ENCODE results near the gene LTBP1.

DNA sequence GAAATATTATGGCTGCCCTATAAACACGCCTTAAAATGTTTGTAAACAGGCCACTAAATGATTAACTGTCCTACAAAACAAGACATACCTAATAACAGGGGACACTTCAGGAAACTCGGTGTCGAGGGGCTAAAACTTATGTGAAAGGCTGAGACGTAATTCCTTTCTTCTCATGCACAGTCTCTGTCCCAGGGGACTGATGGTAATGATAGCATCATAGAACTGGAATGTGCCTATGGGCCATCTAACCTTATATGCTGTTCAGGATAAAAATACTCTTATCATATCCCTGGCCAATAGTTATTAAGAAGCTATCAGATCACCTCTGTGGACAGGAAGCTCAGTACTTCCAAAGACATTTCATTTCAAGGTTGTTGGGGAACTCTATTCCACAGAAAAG is 277.1 kb downstream of the LTBP1 start:
- TF ChIP-seq, protein P1, sequence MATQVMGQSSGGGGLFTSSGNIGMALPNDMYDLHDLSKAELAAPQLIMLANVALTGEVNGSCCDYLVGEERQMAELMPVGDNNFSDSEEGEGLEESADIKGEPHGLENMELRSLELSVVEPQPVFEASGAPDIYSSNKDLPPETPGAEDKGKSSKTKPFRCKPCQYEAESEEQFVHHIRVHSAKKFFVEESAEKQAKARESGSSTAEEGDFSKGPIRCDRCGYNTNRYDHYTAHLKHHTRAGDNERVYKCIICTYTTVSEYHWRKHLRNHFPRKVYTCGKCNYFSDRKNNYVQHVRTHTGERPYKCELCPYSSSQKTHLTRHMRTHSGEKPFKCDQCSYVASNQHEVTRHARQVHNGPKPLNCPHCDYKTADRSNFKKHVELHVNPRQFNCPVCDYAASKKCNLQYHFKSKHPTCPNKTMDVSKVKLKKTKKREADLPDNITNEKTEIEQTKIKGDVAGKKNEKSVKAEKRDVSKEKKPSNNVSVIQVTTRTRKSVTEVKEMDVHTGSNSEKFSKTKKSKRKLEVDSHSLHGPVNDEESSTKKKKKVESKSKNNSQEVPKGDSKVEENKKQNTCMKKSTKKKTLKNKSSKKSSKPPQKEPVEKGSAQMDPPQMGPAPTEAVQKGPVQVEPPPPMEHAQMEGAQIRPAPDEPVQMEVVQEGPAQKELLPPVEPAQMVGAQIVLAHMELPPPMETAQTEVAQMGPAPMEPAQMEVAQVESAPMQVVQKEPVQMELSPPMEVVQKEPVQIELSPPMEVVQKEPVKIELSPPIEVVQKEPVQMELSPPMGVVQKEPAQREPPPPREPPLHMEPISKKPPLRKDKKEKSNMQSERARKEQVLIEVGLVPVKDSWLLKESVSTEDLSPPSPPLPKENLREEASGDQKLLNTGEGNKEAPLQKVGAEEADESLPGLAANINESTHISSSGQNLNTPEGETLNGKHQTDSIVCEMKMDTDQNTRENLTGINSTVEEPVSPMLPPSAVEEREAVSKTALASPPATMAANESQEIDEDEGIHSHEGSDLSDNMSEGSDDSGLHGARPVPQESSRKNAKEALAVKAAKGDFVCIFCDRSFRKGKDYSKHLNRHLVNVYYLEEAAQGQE (IDR thresholded peaks at IDR 0.05; ENCODE audit: insufficient replicate concordance, low read depth), result no peak
- TF ChIP-seq, protein P2, sequence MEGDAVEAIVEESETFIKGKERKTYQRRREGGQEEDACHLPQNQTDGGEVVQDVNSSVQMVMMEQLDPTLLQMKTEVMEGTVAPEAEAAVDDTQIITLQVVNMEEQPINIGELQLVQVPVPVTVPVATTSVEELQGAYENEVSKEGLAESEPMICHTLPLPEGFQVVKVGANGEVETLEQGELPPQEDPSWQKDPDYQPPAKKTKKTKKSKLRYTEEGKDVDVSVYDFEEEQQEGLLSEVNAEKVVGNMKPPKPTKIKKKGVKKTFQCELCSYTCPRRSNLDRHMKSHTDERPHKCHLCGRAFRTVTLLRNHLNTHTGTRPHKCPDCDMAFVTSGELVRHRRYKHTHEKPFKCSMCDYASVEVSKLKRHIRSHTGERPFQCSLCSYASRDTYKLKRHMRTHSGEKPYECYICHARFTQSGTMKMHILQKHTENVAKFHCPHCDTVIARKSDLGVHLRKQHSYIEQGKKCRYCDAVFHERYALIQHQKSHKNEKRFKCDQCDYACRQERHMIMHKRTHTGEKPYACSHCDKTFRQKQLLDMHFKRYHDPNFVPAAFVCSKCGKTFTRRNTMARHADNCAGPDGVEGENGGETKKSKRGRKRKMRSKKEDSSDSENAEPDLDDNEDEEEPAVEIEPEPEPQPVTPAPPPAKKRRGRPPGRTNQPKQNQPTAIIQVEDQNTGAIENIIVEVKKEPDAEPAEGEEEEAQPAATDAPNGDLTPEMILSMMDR (IDR thresholded peaks at IDR 0.05; ENCODE audit: insufficient read depth, low read length), result no peak
- no peak for TF ChIP-seq POLR2AphosphoS5 (IDR thresholded peaks at IDR 0.05; ENCODE audit: low read depth)

Measured in HL-60 (cell line).